ENCODE data around the gene DGCR2. TPM values are rescaled to one million over a fixed set of nuclear protein-coding genes. Genes with fewer than 3 reads are reported as not detected.

DGCR2 gene
- total and polyA plus RNA-seq, 2 of the 8 experiments (the other 6 are each of a cell fraction or from before 2014, with no cell fraction given): 42.3 to 62.2 TPM

- TF ChIP-seq ATF3 (IDR thresholded peaks at IDR 0.05; ENCODE audit: insufficient read depth, low read depth, low read length): no peak
- no peak for TF ChIP-seq SP2 (IDR thresholded peaks at IDR 0.05; ENCODE audit: low read length)
- no peak for TF ChIP-seq TBP (IDR thresholded peaks at IDR 0.05; ENCODE audit: low read depth, low read length)
- no peak for TF ChIP-seq HDAC6 (IDR thresholded peaks at IDR 0.05; ENCODE audit: low read depth, low read length)
- TF ChIP-seq ASH2L (IDR thresholded peaks at IDR 0.05; ENCODE audit: low read length): no peak
- TF ChIP-seq CHD7 (IDR thresholded peaks at IDR 0.05; ENCODE audit: insufficient replicate concordance, low read length): no peak
- TF ChIP-seq CHD1 (IDR thresholded peaks at IDR 0.05; ENCODE audit: low read depth, low read length): no peak
- TF ChIP-seq TEAD4 (IDR thresholded peaks at IDR 0.05; ENCODE audit: low read depth, low read length): no peak
- TF ChIP-seq NANOG (IDR thresholded peaks at IDR 0.05; ENCODE audit: insufficient read depth, low read depth, low read length, poor library complexity, severe bottlenecking): no peak
- TF ChIP-seq NRF1 (IDR thresholded peaks at IDR 0.05; ENCODE audit: low read depth, low read length): no peak
Observed at GRCh38 chr22:19109198-19110063, 12.8 kb downstream of the DGCR2 start (continued).

Measured in H1 (cell line).